ENCODE results near the gene GMDS.

DNA sequence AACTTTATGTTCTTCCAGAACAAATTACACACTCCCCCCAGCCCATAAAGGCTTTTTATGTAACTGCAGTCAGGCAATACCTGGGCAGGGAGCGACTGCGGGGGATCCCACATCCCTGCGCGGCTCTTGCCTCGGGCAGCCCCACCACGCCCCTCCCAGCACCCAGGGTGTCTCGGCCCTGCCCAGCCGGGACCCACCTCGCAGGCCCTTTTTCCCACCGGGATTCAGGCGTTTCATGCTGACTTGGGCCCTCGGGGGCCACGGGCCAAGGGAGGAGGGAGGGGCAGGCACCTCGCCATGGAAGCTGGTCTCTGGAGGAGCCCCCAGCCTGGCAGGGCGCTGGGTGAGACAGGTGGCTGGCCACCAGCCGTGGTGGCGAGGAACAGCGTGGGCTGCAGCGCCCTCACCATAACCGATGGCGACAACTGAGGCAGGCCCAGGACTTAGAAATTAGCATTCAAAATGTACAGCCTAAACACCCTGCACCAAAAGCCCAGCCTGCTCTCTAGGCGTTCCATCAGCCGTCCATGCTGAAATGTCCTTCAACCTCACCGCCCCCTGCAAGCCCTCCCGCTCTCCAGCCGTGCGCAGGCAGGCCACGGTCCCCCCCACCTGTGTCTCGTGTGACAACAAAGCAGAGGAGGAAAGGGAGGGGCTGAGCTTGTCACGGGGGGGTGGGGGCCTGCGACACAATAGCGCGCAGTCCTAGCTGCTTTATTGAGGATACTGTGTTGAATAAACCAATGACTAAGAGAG is 650.8 kb downstream of the GMDS start:
- TF ChIP-seq POLR2A (IDR thresholded peaks at IDR 0.05), result no peak
- TF ChIP-seq, protein P1, sequence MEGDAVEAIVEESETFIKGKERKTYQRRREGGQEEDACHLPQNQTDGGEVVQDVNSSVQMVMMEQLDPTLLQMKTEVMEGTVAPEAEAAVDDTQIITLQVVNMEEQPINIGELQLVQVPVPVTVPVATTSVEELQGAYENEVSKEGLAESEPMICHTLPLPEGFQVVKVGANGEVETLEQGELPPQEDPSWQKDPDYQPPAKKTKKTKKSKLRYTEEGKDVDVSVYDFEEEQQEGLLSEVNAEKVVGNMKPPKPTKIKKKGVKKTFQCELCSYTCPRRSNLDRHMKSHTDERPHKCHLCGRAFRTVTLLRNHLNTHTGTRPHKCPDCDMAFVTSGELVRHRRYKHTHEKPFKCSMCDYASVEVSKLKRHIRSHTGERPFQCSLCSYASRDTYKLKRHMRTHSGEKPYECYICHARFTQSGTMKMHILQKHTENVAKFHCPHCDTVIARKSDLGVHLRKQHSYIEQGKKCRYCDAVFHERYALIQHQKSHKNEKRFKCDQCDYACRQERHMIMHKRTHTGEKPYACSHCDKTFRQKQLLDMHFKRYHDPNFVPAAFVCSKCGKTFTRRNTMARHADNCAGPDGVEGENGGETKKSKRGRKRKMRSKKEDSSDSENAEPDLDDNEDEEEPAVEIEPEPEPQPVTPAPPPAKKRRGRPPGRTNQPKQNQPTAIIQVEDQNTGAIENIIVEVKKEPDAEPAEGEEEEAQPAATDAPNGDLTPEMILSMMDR (IDR thresholded peaks at IDR 0.05 in 4 of 5, conservative IDR thresholded peaks at IDR 0.05 in 1 of 5), result no peak

Measured in gastrocnemius medialis (tissue), 4 donors.